Kidney epithelial cell (primary cell): ENCODE results near the gene TRPM8. TPM values are rescaled to one million over a fixed set of nuclear protein-coding genes. Genes with fewer than 3 reads are reported as not detected.
A peak's percentile ranks its signal among the peaks of the same experiment; 100 is the strongest.

Experiments
- DNase-seq: peaks from one replicate; pipeline ENCODE4 v3.0.0-alpha.2; 2010; ENCODE audit warnings: low read depth
- H3K27me3 ChIP-seq: 2 replicates; pipeline ENCODE4 v1.6.0; 2011; ENCODE audit warnings: low read length; ENCODE audit not compliant: control insufficient read depth, insufficient read depth
- H3K36me3 ChIP-seq: 2 replicates; pipeline ENCODE4 v1.5.1; 2011; ENCODE audit warnings: low read length; ENCODE audit not compliant: control insufficient read depth, insufficient read depth
- H3K4me3 ChIP-seq: 2 replicates; pipeline ENCODE4 v1.5.1; 2011; ENCODE audit warnings: low read depth, mild to moderate bottlenecking, control low read depth, low read length
- total RNA-seq: library from RNA; depleted of rRNA; stranded (reverse); fragments of >200 nt; gene quantifications from 2 replicates; pipeline ENCODE4 v1.2.3, GENCODE V29; 2015
- TF ChIP-seq, protein P1 (sequence below): IDR thresholded peaks from 2 replicates; pipeline ENCODE4 v1.5.1; 2011; ENCODE audit warnings: mild to moderate bottlenecking, moderate library complexity, low read length, control low read depth, inconsistent platforms; ENCODE audit not compliant: insufficient read depth, poor library complexity, severe bottlenecking

Gene TRPM8
- total RNA-seq, 1 donor from 2014 or later, result 0.96 TPM

DNA sequence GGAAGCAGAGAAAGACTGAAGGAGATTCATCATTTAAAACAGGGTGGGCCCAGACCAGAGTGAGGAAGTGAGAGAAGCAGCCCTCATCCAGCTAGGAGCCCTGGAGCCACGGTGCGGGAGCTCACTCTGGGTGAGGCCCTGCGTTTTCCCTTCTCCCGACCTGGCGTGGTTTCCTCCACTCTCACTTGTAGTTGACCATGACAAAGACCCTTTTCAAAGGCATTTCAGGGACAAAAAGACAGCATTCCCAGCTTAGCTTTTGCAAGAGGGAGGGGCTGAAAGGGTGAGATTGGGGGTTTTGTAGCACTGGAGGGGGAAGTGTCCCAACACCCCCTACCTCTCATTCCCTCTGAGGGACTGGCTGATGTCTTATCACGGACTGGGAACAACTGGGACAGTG is 56.6 kb downstream of the TRPM8 start:
- Histone ChIP-seq H3K4me3 (no peak overlapping the region), H3K36me3 (no peaks in the 10 kb centered on the region), H3K27me3 (no peaks in the 10 kb centered on the region)
- DNase-seq, result no peak
- TF ChIP-seq, protein P1, sequence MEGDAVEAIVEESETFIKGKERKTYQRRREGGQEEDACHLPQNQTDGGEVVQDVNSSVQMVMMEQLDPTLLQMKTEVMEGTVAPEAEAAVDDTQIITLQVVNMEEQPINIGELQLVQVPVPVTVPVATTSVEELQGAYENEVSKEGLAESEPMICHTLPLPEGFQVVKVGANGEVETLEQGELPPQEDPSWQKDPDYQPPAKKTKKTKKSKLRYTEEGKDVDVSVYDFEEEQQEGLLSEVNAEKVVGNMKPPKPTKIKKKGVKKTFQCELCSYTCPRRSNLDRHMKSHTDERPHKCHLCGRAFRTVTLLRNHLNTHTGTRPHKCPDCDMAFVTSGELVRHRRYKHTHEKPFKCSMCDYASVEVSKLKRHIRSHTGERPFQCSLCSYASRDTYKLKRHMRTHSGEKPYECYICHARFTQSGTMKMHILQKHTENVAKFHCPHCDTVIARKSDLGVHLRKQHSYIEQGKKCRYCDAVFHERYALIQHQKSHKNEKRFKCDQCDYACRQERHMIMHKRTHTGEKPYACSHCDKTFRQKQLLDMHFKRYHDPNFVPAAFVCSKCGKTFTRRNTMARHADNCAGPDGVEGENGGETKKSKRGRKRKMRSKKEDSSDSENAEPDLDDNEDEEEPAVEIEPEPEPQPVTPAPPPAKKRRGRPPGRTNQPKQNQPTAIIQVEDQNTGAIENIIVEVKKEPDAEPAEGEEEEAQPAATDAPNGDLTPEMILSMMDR, result no peak

GRCh38 chr2:233974530-233975071 is 57.4 kb downstream of the TRPM8 start:
- Histone ChIP-seq H3K4me3 (no peak overlapping the region), H3K27me3 (no peaks in the 10 kb centered on the region), H3K36me3 (no peaks in the 10 kb centered on the region)
- TF ChIP-seq, protein P1, result no peak
- DNase-seq, result peak; percentile 100

DNA sequence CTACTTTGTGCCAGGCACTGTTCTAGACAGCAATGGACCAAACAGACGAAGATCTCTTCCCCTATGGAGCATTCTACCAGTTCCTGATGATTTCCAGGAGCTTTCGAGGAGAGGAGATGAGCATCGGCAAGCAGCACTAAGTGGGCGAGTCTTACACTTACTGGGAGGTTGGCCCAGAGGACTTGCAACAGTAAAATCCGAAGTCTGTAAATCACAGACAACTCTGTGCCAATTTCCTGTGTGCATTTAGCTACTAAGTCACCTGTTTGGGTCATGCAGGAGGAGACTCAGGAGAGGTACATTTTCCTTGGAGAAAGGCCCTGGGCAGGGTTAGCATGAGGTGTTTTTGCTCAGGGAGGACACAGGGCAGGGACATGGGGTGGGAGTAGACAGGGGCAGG is 58.9 kb downstream of the TRPM8 start:
- H3K4me3 ChIP-seq, result no peak overlapping the region
- no peak for DNase-seq
- no peaks in the 10 kb centered on the region for H3K36me3 ChIP-seq
- TF ChIP-seq, protein P1, result no peak
- H3K27me3 ChIP-seq, result no peaks in the 10 kb centered on the region

DNA sequence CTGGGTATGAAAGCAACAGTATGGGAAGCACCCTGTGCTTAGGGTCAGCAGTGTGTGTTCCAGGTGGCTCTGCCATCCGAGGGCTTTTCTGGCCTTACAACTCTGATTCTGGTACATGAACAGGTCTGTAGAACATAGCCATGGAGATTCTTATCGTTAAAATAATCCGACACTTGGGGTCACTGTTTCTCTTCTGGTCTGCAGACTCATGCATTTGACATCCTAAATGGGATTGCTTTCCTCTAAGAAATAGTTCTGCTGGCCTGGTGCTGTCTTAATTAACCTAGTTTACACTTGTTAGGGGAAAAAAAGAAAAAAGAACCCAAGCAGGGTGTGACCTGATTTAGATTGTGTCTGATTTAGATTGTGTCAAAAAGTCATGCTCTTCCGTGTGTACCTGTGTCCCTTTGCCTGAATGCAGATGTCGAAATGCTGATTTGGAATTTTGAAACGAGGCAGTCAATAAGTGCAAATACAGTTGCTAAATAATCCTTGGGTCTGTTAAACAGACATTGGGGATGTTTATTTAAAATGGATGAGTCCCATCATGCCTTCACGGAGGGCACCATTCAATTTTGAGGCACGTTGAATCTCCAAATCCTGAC is 59.6 kb downstream of the TRPM8 start:
- Histone ChIP-seq H3K36me3 (no peaks in the 10 kb centered on the region), H3K27me3 (no peaks in the 10 kb centered on the region), H3K4me3 (no peak overlapping the region)
- peak; percentile 38 for DNase-seq
- TF ChIP-seq, protein P1, result peak; percentile 51

GRCh38 chr2:233977296-233977837 is 60.2 kb downstream of the TRPM8 start:
- no peaks in the 10 kb centered on the region for H3K36me3 ChIP-seq
- DNase-seq, result no peak
- TF ChIP-seq, protein P1, result no peak
- H3K27me3 ChIP-seq, result no peaks in the 10 kb centered on the region
- H3K4me3 ChIP-seq, result no peak overlapping the region

DNA sequence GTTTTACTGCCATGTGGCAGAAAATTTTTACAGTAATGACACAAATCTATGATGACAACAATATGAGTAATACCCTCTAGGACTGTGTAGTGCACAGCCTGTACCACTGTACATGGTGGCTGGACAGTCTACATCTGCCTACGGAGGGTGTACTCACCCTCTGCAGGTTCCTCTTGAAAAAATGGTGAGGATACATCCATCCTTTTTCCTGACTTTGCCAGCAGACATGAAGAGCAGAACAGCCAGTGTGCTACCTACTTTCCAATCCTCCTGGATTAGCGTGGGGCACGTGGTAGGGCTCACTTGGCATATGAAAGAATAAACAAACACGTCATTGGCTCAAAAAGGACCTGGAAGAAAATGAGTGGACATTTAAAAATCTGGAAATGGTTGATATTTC is 62.6 kb downstream of the TRPM8 start:
- DNase-seq, result no peak
- Histone ChIP-seq H3K4me3 (no peak overlapping the region), H3K36me3 (no peaks in the 10 kb centered on the region), H3K27me3 (no peaks in the 10 kb centered on the region)
- TF ChIP-seq, protein P1, result no peak
